SU-DHL-6 (cell line): ENCODE results near the gene QKI.

ENCODE experiments used
- H2AFZ ChIP-seq: fragments of 200-600 bp; sonication (generic); 2 replicates; pipeline ENCODE4 v1.6.1; 2014; ENCODE audit warnings: low read depth, mild to moderate bottlenecking, moderate library complexity, mixed read lengths, antibody characterized with exemption, low read length; ENCODE audit not compliant: severe bottlenecking
- H3F3A ChIP-seq: fragments of 200-600 bp; shearing (Covaris generic); 2 replicates; pipeline ENCODE4 v1.6.0; 2016; ENCODE audit warnings: antibody characterized with exemption, mild to moderate bottlenecking; ENCODE audit not compliant: insufficient read depth
- H3K27ac ChIP-seq: fragments of 200-600 bp; sonication (generic); 2 replicates; pipeline ENCODE4 v1.5.1; 2016; ENCODE audit warnings: low read depth, mild to moderate bottlenecking, low read length, moderate library complexity, mixed read lengths
- H3K27me3 ChIP-seq: fragments of 200-600 bp; sonication (generic), shearing (Covaris generic); 2 replicates; pipeline ENCODE4 v1.6.0; 2014; ENCODE audit warnings: mild to moderate bottlenecking, low read length
- H3K36me3 ChIP-seq: fragments of 200-600 bp; sonication (generic); 2 replicates; pipeline ENCODE4 v1.6.1; 2014; ENCODE audit warnings: mild to moderate bottlenecking, low read length, mixed read lengths
- H3K4me2 ChIP-seq: fragments of 300-600, 200-600 bp; shearing (Covaris generic), sonication (generic); 2 replicates; pipeline ENCODE4 v1.6.0; 2014; ENCODE audit warnings: low read length, low read depth, mild to moderate bottlenecking; ENCODE audit not compliant: poor library complexity, severe bottlenecking
- H3K4me3 ChIP-seq: fragments of 200-600 bp; sonication (generic); 2 replicates; pipeline ENCODE4 v1.5.1; 2014; ENCODE audit warnings: antibody characterized with exemption, low read length, mild to moderate bottlenecking, mixed read lengths; ENCODE audit not compliant: insufficient read depth, poor library complexity, severe bottlenecking
- H3K79me2 ChIP-seq: fragments of 200-600 bp; sonication (generic); 2 replicates; pipeline ENCODE4 v1.6.1; 2014; ENCODE audit warnings: mild to moderate bottlenecking, low read length, moderate library complexity; ENCODE audit not compliant: insufficient read depth
- H3K9ac ChIP-seq: fragments of 200-600 bp; sonication (generic); 2 replicates; pipeline ENCODE4 v1.7.0; 2014; ENCODE audit warnings: mild to moderate bottlenecking, low read length
- H3K9me2 ChIP-seq: fragments of 200-600 bp; sonication (generic); replicated peaks from 2 replicates; pipeline ENCODE4 v1.6.1; 2014; ENCODE audit warnings: low read length; ENCODE audit not compliant: insufficient read depth
- H3K9me3 ChIP-seq: fragments of 200-600 bp; sonication (generic); 2 replicates; pipeline ENCODE4 v1.6.1; 2014; ENCODE audit warnings: low read length, mixed read lengths; ENCODE audit not compliant: insufficient read depth
- H4K20me1 ChIP-seq: fragments of 200-600 bp; sonication (generic); 2 replicates; pipeline ENCODE4 v1.6.1; 2014; ENCODE audit warnings: low read depth, mild to moderate bottlenecking, antibody characterized with exemption, low read length, moderate library complexity, mixed read lengths
- EZH2phosphoT487 ChIP-seq: fragments of 200-600 bp; sonication (generic), shearing (Covaris generic); conservative IDR thresholded peaks from 2 replicates; pipeline ENCODE4 v1.6.1; 2018; ENCODE audit warnings: mild to moderate bottlenecking, antibody characterized with exemption, low read length, moderate library complexity, mixed read lengths
- TF ChIP-seq, protein P1 (sequence below): fragments of 200-600 bp; sonication (generic); IDR thresholded peaks from one replicate; pipeline ENCODE4 v1.5.1; 2017; ENCODE audit warnings: antibody characterized with exemption, mild to moderate bottlenecking, low read length, moderate library complexity; ENCODE audit not compliant: insufficient read depth, poor library complexity, severe bottlenecking

Gene QKI

DNA sequence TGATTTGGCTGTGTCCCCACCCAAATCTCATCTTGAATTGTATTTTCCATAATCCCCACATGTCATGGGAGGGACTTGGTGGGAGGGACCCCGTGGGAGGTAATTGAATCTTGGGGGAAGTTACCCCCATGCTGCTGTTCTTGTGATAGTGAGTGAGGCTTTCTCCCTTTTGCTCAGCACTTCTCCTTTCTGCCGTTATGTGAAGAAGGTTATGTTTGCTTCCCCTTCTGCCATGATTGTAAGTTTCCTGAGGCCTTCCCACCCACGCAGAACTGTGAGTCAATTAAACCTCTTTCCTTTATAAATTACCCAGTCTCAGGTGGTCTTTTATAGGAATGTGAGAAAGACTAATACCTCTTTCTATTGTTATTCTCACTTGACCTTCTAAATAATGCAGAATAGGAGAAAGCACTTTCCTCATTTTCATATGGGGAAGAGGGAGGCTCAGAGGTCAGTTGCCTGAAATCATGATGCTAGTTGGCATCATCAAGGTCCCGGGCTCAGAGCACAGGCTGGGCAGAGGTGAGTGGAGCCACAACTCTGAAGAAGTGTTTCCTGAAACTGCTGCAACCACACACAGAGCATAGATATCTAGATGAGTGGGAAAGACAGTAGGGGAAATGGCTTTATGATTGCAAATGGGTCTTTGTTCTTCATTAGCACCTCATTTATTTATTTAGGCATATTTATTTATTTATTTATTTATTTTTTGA is 191.0 kb downstream of the QKI start:
- Histone ChIP-seq H3K9me3 (no peaks in the 10 kb centered on the region), H3K27me3 (no peaks in the 10 kb centered on the region), H3K79me2 (no peaks in the 10 kb centered on the region), H3K36me3 (no peaks in the 10 kb centered on the region), H2AFZ (no peak overlapping the region), H3K4me3 (no peak overlapping the region), H3F3A (no peaks in the 10 kb centered on the region), H3K9ac (no peak overlapping the region), H3K27ac (no peak overlapping the region), H3K9me2 (no peaks in the 10 kb centered on the region), H4K20me1 (no peaks in the 10 kb centered on the region), H3K4me2 (no peak overlapping the region)
- no peak for TF ChIP-seq EZH2phosphoT487
- TF ChIP-seq, protein P1, sequence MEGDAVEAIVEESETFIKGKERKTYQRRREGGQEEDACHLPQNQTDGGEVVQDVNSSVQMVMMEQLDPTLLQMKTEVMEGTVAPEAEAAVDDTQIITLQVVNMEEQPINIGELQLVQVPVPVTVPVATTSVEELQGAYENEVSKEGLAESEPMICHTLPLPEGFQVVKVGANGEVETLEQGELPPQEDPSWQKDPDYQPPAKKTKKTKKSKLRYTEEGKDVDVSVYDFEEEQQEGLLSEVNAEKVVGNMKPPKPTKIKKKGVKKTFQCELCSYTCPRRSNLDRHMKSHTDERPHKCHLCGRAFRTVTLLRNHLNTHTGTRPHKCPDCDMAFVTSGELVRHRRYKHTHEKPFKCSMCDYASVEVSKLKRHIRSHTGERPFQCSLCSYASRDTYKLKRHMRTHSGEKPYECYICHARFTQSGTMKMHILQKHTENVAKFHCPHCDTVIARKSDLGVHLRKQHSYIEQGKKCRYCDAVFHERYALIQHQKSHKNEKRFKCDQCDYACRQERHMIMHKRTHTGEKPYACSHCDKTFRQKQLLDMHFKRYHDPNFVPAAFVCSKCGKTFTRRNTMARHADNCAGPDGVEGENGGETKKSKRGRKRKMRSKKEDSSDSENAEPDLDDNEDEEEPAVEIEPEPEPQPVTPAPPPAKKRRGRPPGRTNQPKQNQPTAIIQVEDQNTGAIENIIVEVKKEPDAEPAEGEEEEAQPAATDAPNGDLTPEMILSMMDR = no peak

DNA sequence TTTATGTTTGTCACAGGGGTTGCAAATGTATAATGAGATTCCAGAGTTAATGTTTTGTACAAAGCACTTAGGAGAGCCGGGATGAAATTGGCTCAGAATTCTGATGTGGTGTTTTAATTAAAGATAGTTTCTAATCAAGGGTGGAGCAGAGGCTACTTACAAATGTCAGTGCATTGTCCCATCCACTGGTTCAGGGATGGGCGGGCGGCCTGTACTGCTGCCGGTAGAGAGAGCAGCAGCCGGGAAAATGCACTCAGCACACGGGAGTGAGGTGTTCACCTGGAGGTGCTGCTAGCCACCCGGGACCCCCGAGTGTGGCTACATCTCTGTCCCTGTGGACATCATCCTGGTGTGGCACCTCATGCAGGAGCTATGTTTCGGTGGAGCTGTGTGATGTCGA is 193.3 kb downstream of the QKI start:
- no peaks in the 10 kb centered on the region for H3K79me2 ChIP-seq
- no peaks in the 10 kb centered on the region for H3F3A ChIP-seq
- no peak overlapping the region for H3K4me2 ChIP-seq
- TF ChIP-seq, protein P1 = no peak
- no peak for TF ChIP-seq EZH2phosphoT487
- no peak overlapping the region for H2AFZ ChIP-seq
- no peaks in the 10 kb centered on the region for H3K36me3 ChIP-seq
- no peaks in the 10 kb centered on the region for H3K9me2 ChIP-seq
- no peaks in the 10 kb centered on the region for H3K9me3 ChIP-seq
- no peaks in the 10 kb centered on the region for H4K20me1 ChIP-seq
- no peak overlapping the region for H3K9ac ChIP-seq
- no peak overlapping the region for H3K27ac ChIP-seq
- H3K4me3 ChIP-seq = no peak overlapping the region
- H3K27me3 ChIP-seq = no peaks in the 10 kb centered on the region

DNA sequence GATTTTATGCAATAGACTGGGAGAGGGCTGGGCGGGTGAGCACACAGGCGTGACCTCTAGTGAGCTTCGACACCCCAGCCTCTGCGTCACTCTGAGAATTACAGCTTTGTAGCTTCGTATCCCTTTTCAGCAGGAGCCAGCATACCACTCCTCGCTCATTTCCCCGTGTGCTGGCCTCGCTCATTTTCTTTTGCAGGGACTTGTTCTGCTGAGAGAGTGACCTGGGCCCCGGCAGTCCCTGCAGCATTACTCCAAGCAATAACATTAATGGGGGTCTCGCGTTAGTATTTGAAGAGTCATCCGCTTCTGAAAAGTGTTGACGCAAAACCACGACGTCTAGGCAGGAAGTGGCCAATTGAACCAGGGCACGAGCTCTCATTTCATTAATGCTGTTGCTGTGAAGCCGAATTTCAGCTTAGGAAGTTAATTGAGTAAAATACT is 193.7 kb downstream of the QKI start:
- no peaks in the 10 kb centered on the region for H3K9me2 ChIP-seq
- H3K4me3 ChIP-seq = no peak overlapping the region
- no peaks in the 10 kb centered on the region for H3K79me2 ChIP-seq
- no peaks in the 10 kb centered on the region for H3K9me3 ChIP-seq
- TF ChIP-seq, protein P1 = no peak
- no peak for TF ChIP-seq EZH2phosphoT487
- no peak overlapping the region for H3K9ac ChIP-seq
- H3K36me3 ChIP-seq = no peaks in the 10 kb centered on the region
- H3K27me3 ChIP-seq = no peaks in the 10 kb centered on the region
- no peak overlapping the region for H3K27ac ChIP-seq
- no peak overlapping the region for H2AFZ ChIP-seq
- H4K20me1 ChIP-seq = no peaks in the 10 kb centered on the region
- no peaks in the 10 kb centered on the region for H3F3A ChIP-seq
- no peak overlapping the region for H3K4me2 ChIP-seq
